Esophagus muscularis mucosa (tissue), 4 donors: Measurements from ENCODE around the gene RPL10A. TPM values are rescaled to one million over a fixed set of nuclear protein-coding genes. Genes with fewer than 3 reads are reported as not detected.

Source experiments
- DNase-seq: peaks from one replicate; pipeline ENCODE4 v3.0.0-alpha.2; 2017; ENCODE audit errors: extremely low spot score
- H3K27ac ChIP-seq, 4 donors: fragments of 200-600 bp; sonication (generic); replicated peaks in 1 of 4; 1 replicate in 3 of 4; 2 replicates in 1 of 4; pipeline ENCODE4 v1.5.1; 2016 to 2019; ENCODE audit warnings: mild to moderate bottlenecking in 1 of 4
- H3K27me3 ChIP-seq, 4 donors: fragments of 200-600 bp; sonication (generic); one replicate each; pipeline versions ENCODE4 v1.5.1 to v1.6.0; 2016 to 2019
- H3K36me3 ChIP-seq, 4 donors: fragments of 200-600 bp; sonication (generic); one replicate each; pipeline ENCODE4 v1.5.1; 2016 to 2019
- H3K4me1 ChIP-seq, 4 donors: fragments of 200-600 bp; sonication (generic); one replicate each; pipeline ENCODE4 v1.5.1; 2016 to 2019
- H3K4me3 ChIP-seq, 4 donors: fragments of 200-600 bp; sonication (generic); 1 replicate in 2 of 4; 2 replicates in 2 of 4; pipeline ENCODE4 v1.5.1; 2016 to 2019; ENCODE audit warnings: mild to moderate bottlenecking in 4 of 4, moderate library complexity in 1 of 4
- H3K9me3 ChIP-seq, 4 donors: fragments of 200-600 bp; sonication (generic); 1 replicate in 3 of 4; 2 replicates in 1 of 4; pipeline ENCODE4 v1.5.1; 2016 to 2019
- EP300 ChIP-seq: sonication (generic); formaldehyde crosslinking; IDR thresholded peaks from one replicate; pipeline ENCODE4 v1.6.1; 2017; ENCODE audit warnings: antibody characterized with exemption
- POLR2A ChIP-seq: fragments of 450-650 bp; IDR thresholded peaks from one replicate; pipeline ENCODE4 v1.6.1; 2017; ENCODE audit warnings: antibody characterized with exemption, moderate library complexity, mild to moderate bottlenecking, low read depth
- POLR2AphosphoS5 ChIP-seq, 2 donors: sonication (generic); formaldehyde crosslinking; IDR thresholded peaks; one replicate each; pipeline ENCODE4 v1.6.1; 2017; ENCODE audit warnings: antibody characterized with exemption in 2 of 2
- WGBS: methylation state at CpG from one replicate; pipeline ENCODE4 v1.1.5; 2018; 5-methylcytosine and 5-hydroxymethylcytosine counted together
- intact Hi-C: fragments of 100-400 bp; cut with DNase I; formaldehyde crosslinking; loops from one replicate; pipeline ENCODE4 v1.15.1; 2023
- total RNA-seq, 4 donors: library from RNA; depleted of rRNA; stranded (reverse); fragments of >200 nt; gene quantifications; one replicate each; pipeline versions ENCODE4 v1.1.0 to v1.2.1, GENCODE V29; 2016
- TF ChIP-seq, protein P1 (sequence below), 3 experiments: fragments of 200-600 bp in 2 of 3; fragments of 450-650 bp in 1 of 3; sonication (generic) in 2 of 3; IDR thresholded peaks; one replicate each; pipeline ENCODE4 v1.5.1; 2017 to 2019; ENCODE audit warnings: antibody characterized with exemption in 3 of 3, mild to moderate bottlenecking in 2 of 3, moderate library complexity in 1 of 3

The RPL10A gene
- total RNA-seq, 4 donors from 2014 or later: 1,484 to 1,840 (median 1,566) TPM

DNA sequence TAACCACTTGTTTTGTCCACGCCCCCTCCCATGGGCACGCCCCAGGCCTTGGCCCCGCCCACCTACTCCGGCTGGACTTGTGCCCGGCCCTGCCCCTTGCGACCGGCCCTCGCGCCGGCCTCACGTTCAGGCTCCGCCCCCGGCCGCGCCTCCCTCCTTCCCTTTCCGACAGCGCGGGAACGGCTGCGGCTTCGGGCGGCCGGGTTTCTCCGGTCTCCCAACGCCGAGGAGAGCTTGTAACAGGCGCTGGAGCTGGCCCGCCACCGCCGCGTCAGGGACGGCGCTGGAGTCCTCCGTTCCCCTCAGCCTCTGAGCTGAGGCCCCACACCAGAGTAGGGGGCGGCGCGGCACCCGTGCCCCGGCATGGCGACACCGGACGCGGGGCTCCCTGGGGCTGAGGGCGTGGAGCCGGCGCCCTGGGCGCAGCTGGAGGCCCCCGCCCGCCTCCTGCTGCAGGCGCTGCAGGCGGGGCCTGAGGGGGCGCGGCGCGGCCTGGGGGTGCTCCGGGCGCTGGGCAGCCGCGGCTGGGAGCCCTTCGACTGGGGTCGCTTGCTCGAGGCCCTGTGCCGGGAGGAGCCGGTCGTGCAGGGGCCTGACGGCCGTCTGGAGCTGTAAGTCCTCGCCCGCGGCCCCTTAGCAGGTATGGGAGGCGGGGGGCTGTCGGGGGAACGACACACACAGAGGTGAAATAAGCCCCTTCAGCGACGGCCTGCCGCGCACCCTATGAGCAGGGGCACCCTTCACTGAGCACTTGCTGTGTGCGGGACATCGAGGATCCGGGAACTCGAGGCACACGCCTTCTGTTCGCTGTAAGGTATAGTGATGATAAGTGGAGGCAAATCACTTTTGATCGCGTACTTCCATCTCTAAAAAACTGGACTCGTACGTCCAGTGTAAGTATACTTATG lies 15.8 kb upstream of the RPL10A start, which contains the start of gene FANCE:
Gene FANCE, plus strand, starts transcription at position 156 of the 908 bp plus-strand sequence. Its CDS starts 208 bp downstream, at position 364.
- Histone ChIP-seq H3K9me3 (no peaks in the 10 kb centered on the region), H3K27me3 (no peaks in the 10 kb centered on the region), H3K36me3 (peaks cover 0 to 21% (median 18%) of the 10 kb centered on the region in 4 donors), H3K27ac (peak within 1 kb of the TSS; percentile 74 to 80 (median 80)), H3K4me3 (peak within 1 kb of the TSS; percentile 67 to 82 (median 70)), H3K4me1 (peaks cover 23 to 42% (median 33%) of the 10 kb centered on the region in 4 donors)
- intact Hi-C loops: no loop called here
- TF ChIP-seq POLR2AphosphoS5 (IDR thresholded peaks at IDR 0.05): peak; percentile 62 to 84
- TF ChIP-seq, protein P1, sequence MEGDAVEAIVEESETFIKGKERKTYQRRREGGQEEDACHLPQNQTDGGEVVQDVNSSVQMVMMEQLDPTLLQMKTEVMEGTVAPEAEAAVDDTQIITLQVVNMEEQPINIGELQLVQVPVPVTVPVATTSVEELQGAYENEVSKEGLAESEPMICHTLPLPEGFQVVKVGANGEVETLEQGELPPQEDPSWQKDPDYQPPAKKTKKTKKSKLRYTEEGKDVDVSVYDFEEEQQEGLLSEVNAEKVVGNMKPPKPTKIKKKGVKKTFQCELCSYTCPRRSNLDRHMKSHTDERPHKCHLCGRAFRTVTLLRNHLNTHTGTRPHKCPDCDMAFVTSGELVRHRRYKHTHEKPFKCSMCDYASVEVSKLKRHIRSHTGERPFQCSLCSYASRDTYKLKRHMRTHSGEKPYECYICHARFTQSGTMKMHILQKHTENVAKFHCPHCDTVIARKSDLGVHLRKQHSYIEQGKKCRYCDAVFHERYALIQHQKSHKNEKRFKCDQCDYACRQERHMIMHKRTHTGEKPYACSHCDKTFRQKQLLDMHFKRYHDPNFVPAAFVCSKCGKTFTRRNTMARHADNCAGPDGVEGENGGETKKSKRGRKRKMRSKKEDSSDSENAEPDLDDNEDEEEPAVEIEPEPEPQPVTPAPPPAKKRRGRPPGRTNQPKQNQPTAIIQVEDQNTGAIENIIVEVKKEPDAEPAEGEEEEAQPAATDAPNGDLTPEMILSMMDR (IDR thresholded peaks at IDR 0.05): no peak
- peak; percentile 98 for DNase-seq
- 1% methylated on average over 33 of the region's 87 CpGs for WGBS

DNA sequence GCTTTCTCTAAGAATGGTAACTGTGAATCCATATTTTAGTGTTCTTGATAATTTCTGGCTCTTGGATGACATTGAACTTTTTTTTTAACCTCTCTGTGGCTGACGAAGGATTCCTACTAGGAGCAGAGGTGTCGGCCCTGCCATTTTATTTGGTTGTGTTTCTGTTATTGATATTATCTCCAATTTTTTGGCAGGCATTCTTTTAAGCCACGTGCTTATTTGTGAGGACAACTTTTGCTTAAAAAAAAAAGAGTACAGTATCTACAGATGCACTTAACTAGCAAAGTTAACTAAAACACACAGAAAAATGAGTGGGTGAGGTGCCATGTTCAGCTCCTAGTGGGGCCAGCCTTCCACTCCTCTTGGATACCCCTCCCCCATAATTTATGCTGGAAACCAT lies 15.0 kb upstream of the RPL10A start:
- 20% methylated on average over 3 of the region's 3 CpGs for WGBS
- intact Hi-C loops: no loop called here
- DNase-seq: no peak
- Histone ChIP-seq H3K36me3 (peaks cover 0 to 29% (median 23%) of the 10 kb centered on the region in 4 donors), H3K9me3 (no peaks in the 10 kb centered on the region), H3K27me3 (no peaks in the 10 kb centered on the region), H3K4me1 (peaks cover 23 to 42% (median 33%) of the 10 kb centered on the region in 4 donors), H3K4me3 (peak overlapping the region; percentile 67 to 82 (median 70)), H3K27ac (peak overlapping the region in 2 of 4 donors; percentile 74 to 80)
- TF ChIP-seq EP300: no peak

DNA sequence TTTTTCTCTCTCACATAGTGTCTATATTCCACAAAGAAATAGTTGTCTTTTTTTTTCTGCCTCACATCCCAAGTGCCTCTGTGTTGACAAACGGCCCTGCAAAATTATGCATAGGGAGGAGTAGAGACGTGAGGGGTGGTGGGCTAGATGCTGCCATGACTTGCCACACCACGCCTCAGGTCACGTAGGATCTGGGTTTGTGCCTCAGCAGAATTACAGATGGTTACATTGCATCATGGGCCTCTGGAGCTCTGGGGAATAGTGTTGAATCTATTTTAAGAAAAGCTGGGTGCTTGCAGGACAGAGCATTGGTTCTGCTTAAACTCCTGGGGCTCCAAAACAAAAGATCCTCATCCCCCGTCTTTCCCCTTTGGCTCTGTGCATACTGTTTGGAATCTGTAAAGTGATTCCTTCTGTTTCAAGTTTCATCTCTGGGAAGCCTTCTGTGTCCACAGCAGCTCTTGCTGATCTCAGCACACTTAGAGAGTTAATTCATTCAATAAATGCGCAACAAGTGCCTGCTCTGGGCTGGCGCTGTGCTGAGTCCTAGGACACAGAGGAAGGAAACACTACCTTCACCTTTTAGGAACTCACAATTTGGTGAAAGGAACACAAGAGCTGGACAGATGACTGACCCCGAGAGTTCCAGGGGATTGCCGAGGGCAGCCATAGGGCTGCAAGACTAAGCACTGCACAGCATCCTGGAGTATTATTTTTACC lies 13.7 kb upstream of the RPL10A start:
- no peak for TF ChIP-seq EP300
- TF ChIP-seq POLR2A: no peak
- TF ChIP-seq, protein P1 (IDR thresholded peaks at IDR 0.05): no peak
- TF ChIP-seq POLR2AphosphoS5 (IDR thresholded peaks at IDR 0.05): no peak
- DNase-seq: no peak
- no peak overlapping the region for H3K27ac ChIP-seq
- H3K4me1 ChIP-seq: peaks cover 23 to 36% (median 31%) of the 10 kb centered on the region in 4 donors
- H3K9me3 ChIP-seq: no peaks in the 10 kb centered on the region
- H3K36me3 ChIP-seq: peaks cover 2 to 42% (median 28%) of the 10 kb centered on the region in 4 donors
- no peaks in the 10 kb centered on the region for H3K27me3 ChIP-seq
- no peak overlapping the region for H3K4me3 ChIP-seq
- intact Hi-C loops: no loop called here
- 85% methylated on average over 9 of the region's 9 CpGs for WGBS

DNA sequence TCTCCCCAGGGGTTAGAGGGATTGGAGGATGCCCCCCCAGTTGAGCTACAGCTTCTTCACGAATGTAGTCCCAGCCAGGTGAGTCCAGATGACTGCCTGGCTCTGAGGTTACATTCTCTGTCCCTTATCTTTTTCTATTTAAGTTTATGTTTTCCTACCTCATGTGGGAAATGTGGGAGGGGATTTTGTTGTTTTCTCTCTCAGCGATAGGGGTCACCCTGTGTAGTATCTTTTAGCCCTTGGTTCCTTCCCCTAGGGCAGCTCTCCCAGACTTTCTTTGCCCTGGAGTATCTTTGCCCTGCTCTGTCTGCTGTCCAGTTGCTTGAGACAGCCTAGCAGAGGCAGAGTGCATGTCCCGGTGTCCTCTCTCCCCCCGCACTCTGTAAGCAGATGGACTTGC lies 10.3 kb upstream of the RPL10A start:
- Histone ChIP-seq H3K4me1 (peaks cover 8 to 18% (median 16%) of the 10 kb centered on the region in 4 donors), H3K27ac (no peak overlapping the region), H3K9me3 (no peaks in the 10 kb centered on the region), H3K4me3 (no peak overlapping the region), H3K36me3 (peaks cover 4 to 61% (median 37%) of the 10 kb centered on the region in 4 donors), H3K27me3 (no peaks in the 10 kb centered on the region)
- DNase-seq: no peak
- TF ChIP-seq POLR2AphosphoS5 (IDR thresholded peaks at IDR 0.05): no peak
- TF ChIP-seq, protein P1 (IDR thresholded peaks at IDR 0.05): no peak
- 81% methylated on average over 4 of the region's 4 CpGs for WGBS
- intact Hi-C loops: no loop called here

DNA sequence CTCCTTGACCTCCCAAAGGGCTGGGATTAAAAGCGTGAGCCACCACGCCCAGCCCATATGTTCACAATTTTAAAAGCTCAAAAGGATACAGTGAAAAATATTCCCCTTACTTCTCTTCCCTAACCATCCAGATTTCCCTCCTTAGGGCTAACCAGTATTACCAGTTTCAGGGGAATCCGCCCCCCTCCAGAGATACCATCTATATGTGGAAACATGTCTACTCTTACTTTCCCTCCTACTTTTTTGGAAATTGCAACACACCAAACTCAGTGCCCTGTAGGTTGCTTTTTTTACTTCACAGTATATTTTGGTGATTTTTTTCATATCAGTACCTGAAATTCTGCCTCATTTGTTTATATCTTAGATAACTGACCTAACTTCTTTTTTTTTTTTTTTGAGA lies 6.9 kb upstream of the RPL10A start:
- Histone ChIP-seq H3K9me3 (no peaks in the 10 kb centered on the region), H3K27ac (no peak overlapping the region), H3K4me1 (no peaks in the 10 kb centered on the region), H3K36me3 (peaks cover 4 to 57% (median 32%) of the 10 kb centered on the region in 4 donors), H3K4me3 (no peak overlapping the region), H3K27me3 (no peaks in the 10 kb centered on the region)
- 96% methylated on average over 3 of the region's 3 CpGs for WGBS
- DNase-seq: no peak
- intact Hi-C loops: no loop called here
- TF ChIP-seq POLR2A (no peak), POLR2AphosphoS5 (IDR thresholded peaks at IDR 0.05) (no peak), EP300 (no peak)
- TF ChIP-seq, protein P1 (IDR thresholded peaks at IDR 0.05): no peak
